Urothelium cell line (cell line): Measurements from ENCODE around the gene DAP.
"Not testable (repeated sequence)": the region's sequence is repeated elsewhere in the genome, so short reads cannot be mapped to it uniquely, and the experiment has no call there.

Source experiments
- DNase-seq: peaks from one replicate; pipeline ENCODE4 v3.0.0; 2011; ENCODE audit warnings: low spot score, mixed read lengths
- FAIRE-seq: peaks from 2 replicates; lab custom pipeline; 2011; peaks lifted over from hg19 to GRCh38; lab: Jason Lieb, UNC

DAP gene

DNA sequence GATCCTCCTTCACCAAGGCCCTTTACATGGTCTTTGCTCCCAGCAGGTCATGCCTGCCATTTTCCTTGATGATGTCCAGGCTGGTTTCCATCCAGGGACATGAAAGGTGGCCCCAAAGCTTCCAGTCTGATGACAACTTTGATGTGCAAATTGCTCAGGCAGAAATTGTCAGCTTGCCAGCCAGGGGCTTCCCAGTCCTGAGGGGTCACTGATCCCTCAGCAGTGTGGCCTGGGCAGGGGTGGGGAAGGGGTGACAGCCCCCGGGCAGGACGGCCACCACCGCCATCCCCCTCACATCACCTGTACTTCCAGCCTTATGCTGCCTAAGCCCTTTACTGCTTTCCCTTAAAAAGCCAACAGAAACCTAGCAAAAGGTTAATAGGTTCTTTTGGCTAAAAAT lies 100.9 kb downstream of the DAP start:
- DNase-seq, result no peak
- no peak for FAIRE-seq

DNA sequence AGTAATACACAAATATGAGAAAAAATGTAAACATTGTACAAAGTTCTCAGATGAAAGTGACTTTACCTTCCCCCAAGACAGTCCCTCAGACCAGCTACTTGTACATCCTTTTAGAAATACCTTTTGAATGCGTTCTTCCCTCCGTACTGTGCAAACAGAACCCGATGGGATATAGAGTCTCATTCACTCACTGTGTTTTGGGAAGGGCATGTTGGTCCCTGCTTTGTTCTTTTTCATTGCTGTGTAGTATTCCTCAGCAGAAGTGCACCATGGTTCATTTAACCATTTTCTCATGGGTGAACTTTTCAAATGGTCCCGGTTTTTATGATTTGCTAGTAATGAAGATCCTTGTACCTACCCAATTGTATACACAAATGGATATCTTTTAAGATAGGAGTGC lies 102.8 kb downstream of the DAP start:
- FAIRE-seq (no peak), DNase-seq (no peak)

- DNase-seq, result no peak
- peak; percentile 40 for FAIRE-seq
Measured at GRCh38 chr5:10655972-10656830, 104.8 kb downstream of the DAP start.

DNA sequence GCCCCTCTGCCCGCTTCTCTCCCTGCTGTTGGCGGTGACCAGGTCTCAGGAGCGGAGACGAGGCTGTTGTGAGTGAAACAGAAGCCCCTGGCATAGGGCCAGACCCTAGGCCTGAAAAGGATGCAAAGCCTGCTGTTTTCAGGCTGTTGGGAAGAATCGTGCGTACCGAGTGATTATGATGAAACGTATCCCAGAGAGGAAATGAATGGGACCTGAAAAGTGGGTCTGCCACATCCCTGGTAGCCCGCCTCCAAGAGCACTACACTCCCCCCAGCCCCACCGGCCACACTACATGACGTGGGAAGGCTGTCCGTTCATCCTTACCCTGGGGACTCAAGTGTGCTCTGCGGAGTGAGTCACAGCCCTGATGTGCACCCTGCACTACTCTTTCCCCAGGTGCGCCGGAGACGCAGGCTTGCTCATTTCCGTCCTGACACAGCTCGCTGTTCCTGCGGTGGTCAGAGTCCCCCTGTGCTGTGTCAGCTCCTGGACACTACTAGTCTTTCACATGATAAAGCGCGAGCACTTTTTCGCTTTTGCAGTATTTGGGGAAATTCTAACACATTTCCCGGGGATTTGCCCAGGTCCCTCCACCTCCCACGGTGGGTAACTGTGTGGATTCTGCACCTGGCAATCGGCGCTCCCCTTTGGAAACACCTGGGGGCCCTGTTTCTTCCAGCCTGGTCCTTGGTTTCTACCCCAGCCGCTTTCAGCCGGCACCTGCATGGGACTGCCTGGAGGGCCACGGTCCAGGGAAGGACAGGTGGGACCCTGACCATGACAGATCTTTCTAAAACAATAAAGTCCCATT lies 105.7 kb downstream of the DAP start:
- no peak for FAIRE-seq
- DNase-seq, result no peak

- FAIRE-seq, result no peak
- DNase-seq, result no peak
Measured at GRCh38 chr5:10654566-10654965, 106.5 kb downstream of the DAP start.

DNA sequence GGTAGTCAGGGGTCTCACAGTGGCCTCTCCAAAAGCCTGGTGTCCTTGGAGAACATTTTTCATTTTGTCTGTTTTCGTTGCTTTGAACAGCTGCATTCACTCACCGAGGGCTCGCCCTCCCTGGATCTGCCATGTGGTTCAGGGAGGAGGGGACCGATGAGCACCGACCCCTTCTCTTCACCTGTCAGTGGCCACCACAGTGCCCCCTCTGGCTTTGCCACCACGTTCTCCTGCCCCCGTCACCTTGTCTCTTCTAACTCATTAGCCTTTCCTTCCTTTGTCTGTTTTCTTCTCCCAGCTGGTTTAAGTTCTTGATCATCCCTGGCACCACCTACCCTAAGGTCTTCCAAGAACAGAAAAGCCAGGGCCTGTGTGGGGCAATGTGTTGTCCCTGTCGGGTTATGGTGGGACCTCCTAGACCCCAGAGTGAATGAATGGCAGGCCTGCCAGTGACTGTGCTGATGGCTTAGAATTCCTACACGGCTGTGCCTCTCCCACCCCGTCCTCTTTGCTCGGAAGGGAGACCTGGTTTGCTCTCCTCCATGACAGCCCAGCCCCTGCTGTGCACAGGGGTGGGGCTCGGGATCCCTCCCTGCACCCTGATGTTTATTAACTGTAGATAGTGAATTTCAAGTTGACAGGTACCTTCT lies 107.2 kb downstream of the DAP start:
- no peak for FAIRE-seq
- DNase-seq, result no peak

- DNase-seq (no peak), FAIRE-seq (no peak)
Measured at GRCh38 chr5:10653043-10653442, 108.0 kb downstream of the DAP start.

- DNase-seq, result no peak
- no peak for FAIRE-seq
Measured at GRCh38 chr5:10652606-10653005, 108.4 kb downstream of the DAP start.

DNA sequence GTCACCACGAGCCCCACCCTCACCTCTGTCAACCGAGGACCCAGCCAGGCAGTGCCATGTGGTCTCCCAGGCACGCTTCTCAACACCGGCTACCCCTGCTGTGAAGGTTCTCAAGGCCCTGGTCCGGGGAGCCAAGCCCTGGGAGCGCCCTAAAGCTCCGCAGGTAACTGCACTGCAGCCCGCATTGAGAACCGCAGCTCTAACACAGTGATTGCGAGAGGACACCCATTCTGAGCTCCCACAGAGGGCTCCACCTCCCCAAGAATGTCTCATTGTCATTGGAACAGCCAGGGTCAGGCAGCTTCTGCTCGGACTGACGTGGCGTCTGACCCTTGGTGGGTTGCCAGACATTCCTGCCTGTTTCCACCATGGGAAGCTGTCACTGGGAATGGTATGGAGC lies 108.9 kb downstream of the DAP start:
- FAIRE-seq (no peak), DNase-seq (no peak)

GRCh38 chr5:10649666-10650380 lies 111.2 kb downstream of the DAP start:
- no peak for FAIRE-seq

DNA sequence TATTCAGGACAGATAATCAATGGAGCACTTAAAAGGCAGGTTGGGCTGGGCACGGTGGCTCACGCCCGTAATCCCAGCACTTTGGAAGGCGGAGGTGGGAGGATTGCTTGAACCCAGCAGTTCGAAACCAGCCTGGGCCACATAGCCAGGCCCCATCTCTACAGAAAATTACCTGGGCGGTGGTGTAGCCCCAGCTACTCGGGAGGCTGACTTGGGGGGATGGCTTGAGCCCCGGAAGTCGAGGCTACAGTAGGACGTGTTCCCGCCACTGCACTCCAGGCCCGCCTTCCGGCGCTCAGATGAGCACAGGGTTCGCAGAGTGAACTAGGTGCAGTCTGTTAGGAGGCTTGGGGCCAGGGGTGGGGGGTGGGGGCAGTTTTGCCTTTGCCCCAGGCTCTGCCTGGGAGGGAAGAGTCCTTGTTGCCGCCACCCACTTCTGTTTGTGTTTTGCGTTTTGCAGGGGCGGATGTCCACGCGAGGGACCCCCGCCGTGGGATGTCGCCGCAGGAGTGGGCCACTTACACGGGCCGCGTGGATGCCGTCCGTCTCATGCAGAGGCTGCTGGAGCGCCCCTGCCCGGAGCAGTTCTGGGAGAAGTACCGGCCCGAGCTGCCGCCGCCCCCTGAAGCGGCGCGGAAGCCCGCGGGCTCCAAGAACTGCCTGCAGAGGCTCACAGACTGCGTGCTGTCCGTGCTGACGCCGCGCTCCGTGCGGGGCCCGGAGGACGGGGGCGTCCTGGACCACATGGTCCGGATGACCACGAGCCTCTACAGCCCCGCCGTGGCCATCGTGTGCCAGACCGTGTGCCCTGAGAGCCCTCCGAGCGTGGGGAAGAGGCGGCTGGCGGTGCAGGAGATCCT lies 112.0 kb downstream of the DAP start:
- FAIRE-seq, result no peak
- no peak for DNase-seq

More at GRCh38 chr5:10649666-10650380, 111.2 kb downstream of the DAP start:
- DNase-seq, result no peak

GRCh38 chr5:10647640-10648039 lies 113.4 kb downstream of the DAP start:
- FAIRE-seq (no peak), DNase-seq (no peak)

- FAIRE-seq, result no peak
- DNase-seq, result no peak
Measured at GRCh38 chr5:10645671-10646070, 115.4 kb downstream of the DAP start.

GRCh38 chr5:10645146-10645545 lies 115.9 kb downstream of the DAP start:
- no peak for FAIRE-seq
- no peak for DNase-seq

DNA sequence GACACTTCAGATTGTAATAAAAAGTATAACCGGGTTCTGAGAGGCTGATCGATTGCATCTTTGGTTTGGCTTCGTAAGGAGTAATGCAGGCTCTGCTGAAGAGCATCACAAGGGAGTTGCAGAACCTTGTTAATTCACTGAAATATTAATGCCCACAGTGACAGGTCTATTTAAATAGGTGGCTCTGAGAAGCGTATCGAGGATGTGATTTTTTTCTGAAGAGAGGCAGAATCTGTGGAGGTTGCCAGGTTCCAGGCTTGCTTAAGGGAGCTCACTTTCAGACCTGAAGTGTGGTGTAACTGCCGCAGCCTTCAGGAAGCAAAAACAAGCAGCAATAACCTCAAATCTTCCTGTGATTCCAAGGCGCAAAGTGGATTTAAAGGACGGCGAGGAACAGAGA lies 116.8 kb downstream of the DAP start:
- DNase-seq, result no peak
- no peak for FAIRE-seq

DNA sequence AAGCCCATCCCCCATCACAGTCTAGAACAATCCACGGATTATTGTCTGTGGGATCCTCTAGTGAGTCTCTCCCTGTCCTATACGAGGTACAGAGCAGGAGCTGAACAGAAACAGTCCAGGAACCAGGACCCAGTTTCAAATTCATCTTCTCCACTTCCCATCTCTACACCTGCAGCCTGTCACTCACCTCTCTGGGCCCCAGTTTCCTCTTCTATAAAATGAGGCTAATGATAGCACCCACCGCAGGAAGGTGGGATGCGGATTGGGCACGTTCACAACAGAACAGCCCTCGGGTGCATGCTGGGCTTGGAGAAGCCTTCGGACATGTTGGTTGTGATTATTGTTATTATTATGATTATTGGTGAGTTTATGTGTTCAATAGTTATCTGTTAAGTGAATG lies 118.7 kb downstream of the DAP start:
- no peak for DNase-seq

GRCh38 chr5:10639846-10640368 lies 121.1 kb downstream of the DAP start:
- DNase-seq, result no peak
- no peak for FAIRE-seq

More for the DNA sequence above, 118.7 kb downstream of the DAP start:
- FAIRE-seq, result no peak

DNA sequence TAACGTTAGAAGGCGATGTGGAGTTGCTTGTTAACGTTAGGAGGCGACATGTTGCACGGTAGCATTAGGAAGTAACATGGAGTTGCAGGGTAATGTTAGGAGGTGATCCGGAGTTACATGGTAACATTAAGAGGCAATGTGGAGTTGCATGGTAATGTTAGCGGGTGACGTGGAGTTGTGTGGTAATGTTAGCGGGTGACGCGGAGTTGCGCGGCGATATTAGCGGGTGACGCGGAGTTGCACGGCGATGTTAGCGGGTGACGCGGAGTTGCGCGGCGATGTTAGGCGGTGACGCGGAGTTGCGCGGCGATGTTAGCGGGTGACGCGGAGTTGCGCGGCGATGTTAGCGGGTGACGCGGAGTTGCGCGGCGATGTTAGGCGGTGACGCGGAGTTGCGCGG lies 122.3 kb downstream of the DAP start:
- DNase-seq, FAIRE-seq: not testable (repeated sequence)

- DNase-seq (no peak), FAIRE-seq (no peak)
Measured at GRCh38 chr5:10637944-10638343, 123.1 kb downstream of the DAP start.
